ENCODE measurements around the gene GNG11.

The GNG11 gene

GRCh38 chr7:93960986-93961385, 39.5 kb downstream of the GNG11 start:
- in situ Hi-C loops (cut with HindIII; ENCODE audit: low sequenced_read_pairs) = no loop called here
- no peak overlapping the region for H3K4me3 ChIP-seq (ENCODE audit: low read depth, low read length)
- DNase-seq (ENCODE audit: low read depth) = no peak
- no peak for TF ChIP-seq CTCF (IDR thresholded peaks at IDR 0.05; ENCODE audit: low read depth, low read length, missing control alignments)

GRCh38 chr7:93964262-93964661, 42.7 kb downstream of the GNG11 start:
- DNase-seq (ENCODE audit: low read depth) = no peak
- in situ Hi-C loops (cut with HindIII; ENCODE audit: low sequenced_read_pairs) = no loop called here
- H3K4me3 ChIP-seq (ENCODE audit: low read depth, low read length) = no peak overlapping the region
- TF ChIP-seq CTCF (IDR thresholded peaks at IDR 0.05; ENCODE audit: low read depth, low read length, missing control alignments) = no peak

GRCh38 chr7:93964813-93965212, 43.3 kb downstream of the GNG11 start:
- in situ Hi-C loops (cut with HindIII; ENCODE audit: low sequenced_read_pairs) = no loop called here
- DNase-seq (ENCODE audit: low read depth) = no peak
- TF ChIP-seq CTCF (IDR thresholded peaks at IDR 0.05; ENCODE audit: low read depth, low read length, missing control alignments) = no peak
- no peak overlapping the region for H3K4me3 ChIP-seq (ENCODE audit: low read depth, low read length)

- in situ Hi-C loops (cut with HindIII; ENCODE audit: low sequenced_read_pairs) = no loop called here
- H3K4me3 ChIP-seq (ENCODE audit: low read depth, low read length) = no peak overlapping the region
- TF ChIP-seq CTCF (IDR thresholded peaks at IDR 0.05; ENCODE audit: low read depth, low read length, missing control alignments) = no peak
- no peak for DNase-seq (ENCODE audit: low read depth)
Measured at GRCh38 chr7:93968911-93969620, 47.5 kb downstream of the GNG11 start.

GRCh38 chr7:93972029-93972725, 50.6 kb downstream of the GNG11 start:
- no peak for DNase-seq (ENCODE audit: low read depth)
- no peak overlapping the region for H3K4me3 ChIP-seq (ENCODE audit: low read depth, low read length)
- no peak for TF ChIP-seq CTCF (IDR thresholded peaks at IDR 0.05; ENCODE audit: low read depth, low read length, missing control alignments)
- in situ Hi-C loops (cut with HindIII; ENCODE audit: low sequenced_read_pairs) = no loop called here

- TF ChIP-seq CTCF (IDR thresholded peaks at IDR 0.05; ENCODE audit: low read depth, low read length, missing control alignments) = no peak
- H3K4me3 ChIP-seq (ENCODE audit: low read depth, low read length) = no peak overlapping the region
- DNase-seq (ENCODE audit: low read depth) = no peak
- in situ Hi-C loops (cut with HindIII; ENCODE audit: low sequenced_read_pairs) = no loop called here
Measured at GRCh38 chr7:93973134-93973533, 51.6 kb downstream of the GNG11 start.
